ENCODE data around the gene CDK5RAP2. TPM values are rescaled to one million over a fixed set of nuclear protein-coding genes. Genes with fewer than 3 reads are reported as not detected.

CDK5RAP2 gene
- total RNA-seq, 4 donors from 2014 or later, result 57.4 to 86.3 (median 70.3) TPM

DNA sequence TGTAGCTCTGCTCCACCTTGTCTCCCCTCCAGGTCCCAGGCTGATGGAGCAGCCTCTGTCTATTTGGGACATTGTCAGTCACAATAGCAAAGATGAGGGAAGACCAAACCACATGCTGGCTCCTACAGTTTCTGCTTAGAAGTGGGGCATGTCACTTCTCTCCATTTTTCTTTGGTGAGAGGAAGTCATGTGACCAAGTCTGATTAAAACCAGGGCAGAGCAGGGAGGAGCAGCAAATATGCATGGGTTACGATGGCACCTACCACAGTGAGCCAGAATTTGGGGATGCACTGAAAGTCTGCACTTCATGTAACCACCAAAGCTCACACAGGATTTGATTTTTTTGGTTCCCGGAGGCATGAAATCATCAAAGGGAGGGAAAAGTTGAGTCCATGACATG lies 234.6 kb downstream of the CDK5RAP2 start:
- TF ChIP-seq, protein P1, sequence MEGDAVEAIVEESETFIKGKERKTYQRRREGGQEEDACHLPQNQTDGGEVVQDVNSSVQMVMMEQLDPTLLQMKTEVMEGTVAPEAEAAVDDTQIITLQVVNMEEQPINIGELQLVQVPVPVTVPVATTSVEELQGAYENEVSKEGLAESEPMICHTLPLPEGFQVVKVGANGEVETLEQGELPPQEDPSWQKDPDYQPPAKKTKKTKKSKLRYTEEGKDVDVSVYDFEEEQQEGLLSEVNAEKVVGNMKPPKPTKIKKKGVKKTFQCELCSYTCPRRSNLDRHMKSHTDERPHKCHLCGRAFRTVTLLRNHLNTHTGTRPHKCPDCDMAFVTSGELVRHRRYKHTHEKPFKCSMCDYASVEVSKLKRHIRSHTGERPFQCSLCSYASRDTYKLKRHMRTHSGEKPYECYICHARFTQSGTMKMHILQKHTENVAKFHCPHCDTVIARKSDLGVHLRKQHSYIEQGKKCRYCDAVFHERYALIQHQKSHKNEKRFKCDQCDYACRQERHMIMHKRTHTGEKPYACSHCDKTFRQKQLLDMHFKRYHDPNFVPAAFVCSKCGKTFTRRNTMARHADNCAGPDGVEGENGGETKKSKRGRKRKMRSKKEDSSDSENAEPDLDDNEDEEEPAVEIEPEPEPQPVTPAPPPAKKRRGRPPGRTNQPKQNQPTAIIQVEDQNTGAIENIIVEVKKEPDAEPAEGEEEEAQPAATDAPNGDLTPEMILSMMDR (IDR thresholded peaks at IDR 0.05 in 4 of 5, conservative IDR thresholded peaks at IDR 0.05 in 1 of 5), result no peak
- TF ChIP-seq POLR2A (IDR thresholded peaks at IDR 0.05), result no peak
- ATAC-seq (no peak), DNase-seq (no peak)
- in situ Hi-C loops (cut with MboI; ENCODE audit: low sequenced_read_pairs in 4 of 4), result loop anchor here in 1 of 4 donors (25.0 kb wide), 1 partner anchor 383 kb away; no protein-coding TSS in a partner anchor
- no peak overlapping the region for H3K4me3 ChIP-seq
- intact Hi-C loops (cut with DNase I; ENCODE audit: low total_unique reads), result loop anchor here (5.0 kb wide), 1 partner anchor 132 kb away; no protein-coding TSS in a partner anchor
- no peak overlapping the region for H3K27ac ChIP-seq
- H3K4me1 ChIP-seq, result no peaks in the 10 kb centered on the region
- no peaks in the 10 kb centered on the region for H3K27me3 ChIP-seq
- no peaks in the 10 kb centered on the region for H3K9me3 ChIP-seq
- no peaks in the 10 kb centered on the region for H3K36me3 ChIP-seq

DNA sequence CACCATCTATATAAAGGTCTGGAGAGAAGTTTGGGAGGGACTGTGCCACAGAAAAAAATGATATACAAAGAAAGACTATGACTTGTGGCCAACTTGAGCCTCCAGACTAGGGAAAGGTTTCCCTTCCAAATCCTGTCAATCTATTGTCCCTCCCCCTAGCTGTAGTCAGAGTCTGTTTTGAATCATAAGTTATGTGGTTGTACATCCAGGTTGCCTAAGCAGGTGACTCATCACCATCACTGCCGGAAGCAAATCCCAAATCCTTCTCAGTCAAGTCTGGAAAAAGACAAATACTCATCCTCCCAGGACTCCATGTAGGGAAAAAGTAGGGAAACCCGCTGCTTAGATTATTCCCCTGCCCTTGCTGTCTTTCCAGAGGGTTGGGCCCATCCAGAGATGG lies 235.7 kb downstream of the CDK5RAP2 start:
- Histone ChIP-seq H3K36me3 (no peaks in the 10 kb centered on the region), H3K4me1 (no peaks in the 10 kb centered on the region), H3K27ac (no peak overlapping the region), H3K9me3 (no peaks in the 10 kb centered on the region), H3K4me3 (no peak overlapping the region), H3K27me3 (no peaks in the 10 kb centered on the region)
- in situ Hi-C loops (cut with MboI; ENCODE audit: low sequenced_read_pairs in 4 of 4), result loop anchor here in 1 of 4 donors (25.0 kb wide), 1 partner anchor 382 kb away; no protein-coding TSS in a partner anchor
- intact Hi-C loops (cut with DNase I; ENCODE audit: low total_unique reads), result no loop called here
- TF ChIP-seq POLR2A (IDR thresholded peaks at IDR 0.05), result no peak
- TF ChIP-seq, protein P1 (IDR thresholded peaks at IDR 0.05 in 4 of 5, conservative IDR thresholded peaks at IDR 0.05 in 1 of 5), result no peak
- no peak for DNase-seq
- ATAC-seq, result no peak

DNA sequence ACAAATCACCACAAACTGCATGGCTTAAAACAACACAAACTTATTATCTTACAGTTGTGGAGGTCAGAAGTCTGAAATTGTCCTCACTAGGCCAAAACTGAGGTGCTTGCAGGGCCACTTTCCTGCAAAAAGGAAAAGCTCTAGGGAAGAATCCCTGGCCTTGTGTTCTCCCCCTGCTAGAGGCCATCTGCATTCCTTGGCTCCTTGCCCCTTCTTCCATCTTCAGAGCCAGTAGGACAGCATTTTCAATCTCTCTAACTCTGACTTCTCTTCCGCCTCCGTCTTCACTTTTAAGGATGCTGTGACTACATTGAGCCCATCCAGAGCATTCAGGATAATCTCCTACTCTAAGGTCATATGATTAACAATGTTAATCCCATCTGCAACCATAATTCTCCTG lies 236.6 kb downstream of the CDK5RAP2 start:
- no peak overlapping the region for H3K27ac ChIP-seq
- no peaks in the 10 kb centered on the region for H3K4me1 ChIP-seq
- TF ChIP-seq, protein P1 (IDR thresholded peaks at IDR 0.05 in 4 of 5, conservative IDR thresholded peaks at IDR 0.05 in 1 of 5), result no peak
- TF ChIP-seq POLR2A (IDR thresholded peaks at IDR 0.05), result no peak
- intact Hi-C loops (cut with DNase I; ENCODE audit: low total_unique reads), result no loop called here
- H3K9me3 ChIP-seq, result no peaks in the 10 kb centered on the region
- no peaks in the 10 kb centered on the region for H3K36me3 ChIP-seq
- in situ Hi-C loops (cut with MboI; ENCODE audit: low sequenced_read_pairs in 4 of 4), result loop anchor here in 1 of 4 donors (25.0 kb wide), 1 partner anchor 381 kb away; no protein-coding TSS in a partner anchor
- no peak for DNase-seq
- no peak for ATAC-seq
- H3K4me3 ChIP-seq, result no peak overlapping the region
- no peaks in the 10 kb centered on the region for H3K27me3 ChIP-seq

Other genes starting within 250 kb of the CDK5RAP2 start
- 10 to 100 TPM in 3 of 4 donors, 1 to 10 TPM in 1; 6.3 to 15.3 (median 13.5) TPM for gene MEGF9, start 134.3 kb upstream of the CDK5RAP2 start, total RNA-seq
- 10 to 100 TPM; 17.0 to 20.0 (median 19.0) TPM for gene FBXW2, start 213.2 kb upstream of the CDK5RAP2 start, total RNA-seq